Stimulated activated CD4-positive, alpha-beta T cell treated with anti-CD3 and anti-CD28 coated beads, Interleukin-4, amount 100 ng/mL, for 4 hours (primary cell): ENCODE data around the gene ZGLP1.

Experiments
- DNase-seq, 2 experiments: peaks; one replicate each; pipeline ENCODE4 v3.0.0-alpha.2; 2020

ZGLP1 gene

DNA sequence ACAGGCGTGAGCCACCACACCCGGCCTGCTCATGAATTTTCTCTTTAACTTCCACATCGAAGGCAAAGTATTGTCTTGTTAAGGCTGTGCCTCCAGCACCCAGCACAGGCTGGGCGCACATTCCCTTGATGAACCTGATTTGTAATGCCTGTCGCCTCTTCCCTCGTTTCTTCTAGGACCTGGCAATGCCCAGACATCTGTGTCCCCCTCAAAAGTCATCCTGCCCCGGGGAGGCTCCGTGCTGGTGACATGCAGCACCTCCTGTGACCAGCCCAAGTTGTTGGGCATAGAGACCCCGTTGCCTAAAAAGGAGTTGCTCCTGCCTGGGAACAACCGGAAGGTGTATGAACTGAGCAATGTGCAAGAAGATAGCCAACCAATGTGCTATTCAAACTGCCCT lies 35.0 kb downstream of the ZGLP1 start:
- DNase-seq, result no peak

DNA sequence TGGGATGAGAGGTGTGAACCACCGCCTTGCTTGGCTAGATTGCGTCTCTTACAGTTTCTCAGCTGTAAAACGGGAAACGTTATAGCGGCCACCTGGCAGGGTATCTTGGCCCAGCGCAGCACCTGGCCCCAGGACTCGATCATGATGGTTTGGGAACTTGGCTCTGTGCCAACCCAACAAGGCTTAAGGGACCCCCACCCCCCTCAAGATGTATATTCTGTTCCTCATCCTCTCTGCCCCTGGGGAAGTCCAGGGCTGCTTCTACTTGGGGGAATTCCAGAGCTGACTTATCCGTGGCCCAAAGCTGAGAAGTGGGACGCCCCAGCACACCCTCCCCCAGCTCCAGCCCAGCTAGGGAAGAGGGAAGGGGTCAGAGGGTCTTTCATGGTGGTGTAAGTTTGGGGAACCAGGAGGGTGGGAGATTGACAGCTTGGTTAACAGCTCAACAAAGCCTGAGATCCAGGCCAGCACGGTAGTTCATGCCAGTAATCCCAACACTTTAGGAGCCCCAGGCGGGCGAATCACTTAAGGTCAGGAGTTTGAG lies 38.0 kb downstream of the ZGLP1 start:
- peak; percentile 21 to 43 for DNase-seq

DNA sequence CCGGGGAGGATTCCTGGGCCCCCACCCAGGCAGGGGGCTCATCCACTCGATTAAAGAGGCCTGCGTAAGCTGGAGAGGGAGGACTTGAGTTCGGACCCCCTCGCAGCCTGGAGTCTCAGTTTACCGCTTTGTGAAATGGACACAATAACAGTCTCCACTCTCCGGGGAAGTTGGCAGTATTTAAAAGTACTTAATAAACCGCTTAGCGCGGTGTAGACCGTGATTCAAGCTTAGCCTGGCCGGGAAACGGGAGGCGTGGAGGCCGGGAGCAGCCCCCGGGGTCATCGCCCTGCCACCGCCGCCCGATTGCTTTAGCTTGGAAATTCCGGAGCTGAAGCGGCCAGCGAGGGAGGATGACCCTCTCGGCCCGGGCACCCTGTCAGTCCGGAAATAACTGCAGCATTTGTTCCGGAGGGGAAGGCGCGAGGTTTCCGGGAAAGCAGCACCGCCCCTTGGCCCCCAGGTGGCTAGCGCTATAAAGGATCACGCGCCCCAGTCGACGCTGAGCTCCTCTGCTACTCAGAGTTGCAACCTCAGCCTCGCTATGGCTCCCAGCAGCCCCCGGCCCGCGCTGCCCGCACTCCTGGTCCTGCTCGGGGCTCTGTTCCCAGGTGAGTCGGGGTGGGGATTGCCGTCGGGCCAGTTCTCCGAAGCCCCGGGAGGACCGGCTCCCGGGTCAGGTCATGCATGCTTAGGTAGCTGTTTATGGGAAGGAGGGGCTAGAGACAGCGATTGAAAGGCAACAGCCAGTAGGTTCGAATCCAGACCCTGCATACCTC lies 38.8 kb downstream of the ZGLP1 start, which contains the start of gene ICAM1:
Gene ICAM1 (plus strand): TSS at position 505 of the 779 bp plus-strand sequence. CDS start 40 bp downstream, at position 545.
- DNase-seq, result peak; percentile 64 to 72

DNA sequence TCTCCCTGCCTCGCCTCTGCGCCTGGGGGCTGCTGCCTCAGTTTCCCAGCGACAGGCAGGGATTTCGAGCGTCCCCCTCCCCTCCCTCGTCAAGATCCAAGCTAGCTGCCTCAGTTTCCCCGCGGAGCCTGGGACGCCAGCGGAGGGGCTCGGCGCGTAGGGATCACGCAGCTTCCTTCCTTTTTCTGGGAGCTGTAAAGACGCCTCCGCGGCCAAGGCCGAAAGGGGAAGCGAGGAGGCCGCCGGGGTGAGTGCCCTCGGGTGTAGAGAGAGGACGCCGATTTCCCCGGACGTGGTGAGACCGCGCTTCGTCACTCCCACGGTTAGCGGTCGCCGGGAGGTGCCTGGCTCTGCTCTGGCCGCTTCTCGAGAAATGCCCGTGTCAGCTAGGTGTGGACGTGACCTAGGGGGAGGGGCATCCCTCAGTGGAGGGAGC lies 39.4 kb downstream of the ZGLP1 start:
- peak; percentile 52 to 57 for DNase-seq

DNA sequence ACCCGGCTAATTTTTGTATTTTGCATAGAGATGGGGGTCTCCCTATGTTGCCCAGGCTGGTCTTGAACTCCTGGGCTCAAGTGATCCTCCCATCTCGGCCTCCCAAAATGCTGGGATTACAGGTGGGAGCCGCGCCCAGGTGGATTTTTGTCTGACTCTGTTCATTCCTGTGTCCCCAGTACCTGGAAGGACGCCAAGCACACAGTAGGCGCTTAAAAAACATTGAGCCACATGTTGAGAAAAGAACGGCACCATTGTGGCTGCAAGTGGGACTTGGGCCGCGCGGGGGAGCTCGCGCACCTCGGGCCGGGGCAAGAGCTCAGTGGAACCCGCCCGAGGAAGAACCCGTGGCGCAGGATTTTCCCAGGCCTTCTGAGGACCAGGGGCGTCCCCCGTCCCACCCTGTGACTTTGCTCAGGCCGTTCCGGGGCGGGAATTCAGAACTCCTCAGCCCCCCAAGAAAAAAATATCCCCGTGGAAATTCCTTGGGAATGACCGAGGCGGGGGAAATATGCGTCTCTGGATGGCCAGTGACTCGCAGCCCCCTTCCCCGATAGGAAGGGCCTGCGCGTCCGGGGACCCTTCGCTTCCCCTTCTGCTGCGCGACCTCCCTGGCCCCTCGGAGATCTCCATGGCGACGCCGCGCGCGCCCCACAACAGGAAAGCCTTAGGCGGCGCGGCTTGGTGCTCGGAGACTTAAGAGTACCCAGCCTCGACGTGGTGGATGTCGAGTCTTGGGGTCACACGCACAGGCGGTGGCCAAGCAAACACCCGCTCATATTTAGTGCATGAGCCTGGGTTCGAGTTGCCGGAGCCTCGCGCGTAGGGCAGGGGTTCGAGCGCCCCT lies 40.1 kb downstream of the ZGLP1 start:
- peak; percentile 80 to 88 for DNase-seq

DNA sequence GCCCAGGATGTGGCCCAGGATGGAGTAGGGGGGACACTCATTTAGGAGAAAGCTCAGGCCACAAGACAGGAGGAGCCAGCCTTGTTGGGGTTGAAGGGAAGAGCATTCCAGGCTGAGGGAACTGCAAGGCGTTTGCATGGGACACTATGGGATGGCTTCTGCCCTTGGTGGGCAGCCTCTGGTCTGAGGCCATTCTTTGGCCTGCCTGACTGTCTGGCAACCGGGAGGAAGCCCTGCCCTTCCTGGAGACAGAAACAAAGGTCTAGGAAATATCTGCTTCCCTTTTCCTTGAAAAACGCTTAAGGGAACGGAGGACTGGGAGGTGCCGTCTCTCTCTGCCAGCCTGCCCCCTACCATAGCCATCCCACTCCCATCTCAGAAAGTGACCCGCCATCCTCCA lies 41.5 kb downstream of the ZGLP1 start:
- DNase-seq, result no peak

DNA sequence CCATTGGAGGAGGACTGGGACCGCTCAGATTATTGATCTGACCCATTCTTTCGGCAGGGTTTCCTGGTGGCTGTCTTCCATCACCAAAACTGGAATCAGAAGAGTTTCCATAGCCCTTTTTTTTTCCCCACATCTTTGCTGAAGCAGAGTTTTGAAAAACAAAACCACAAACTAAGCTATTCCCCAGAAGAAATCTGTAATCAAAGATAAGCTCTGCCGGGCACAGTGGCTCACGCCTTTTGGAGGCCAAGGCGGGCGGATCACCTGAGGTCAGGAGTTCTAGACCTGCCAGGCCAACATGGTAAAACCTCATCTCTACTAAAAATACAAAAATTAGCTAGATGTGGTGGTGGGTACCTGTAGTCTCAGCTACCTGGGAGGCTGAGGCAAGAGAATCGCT lies 42.9 kb downstream of the ZGLP1 start:
- no peak for DNase-seq

DNA sequence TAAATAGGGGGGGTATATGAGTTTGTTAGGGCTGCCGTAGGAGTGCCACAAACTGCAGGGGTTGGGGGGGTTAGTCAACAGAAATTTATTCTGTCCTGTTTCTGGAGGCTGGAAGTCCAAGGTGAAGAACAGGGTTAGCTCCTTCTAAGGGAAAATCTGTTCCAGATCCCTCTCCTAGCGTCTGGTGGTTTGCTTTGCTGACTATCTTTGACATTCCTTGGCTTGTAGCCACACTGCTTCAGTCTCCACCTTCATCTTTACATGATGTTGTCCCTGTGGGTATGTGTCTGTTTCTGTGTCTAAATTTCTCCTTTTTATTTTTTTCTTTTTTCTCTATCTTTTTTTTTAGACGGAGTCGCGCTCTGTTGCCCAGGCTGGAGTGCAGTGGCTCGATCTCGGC lies 46.8 kb downstream of the ZGLP1 start:
- DNase-seq, result no peak

DNA sequence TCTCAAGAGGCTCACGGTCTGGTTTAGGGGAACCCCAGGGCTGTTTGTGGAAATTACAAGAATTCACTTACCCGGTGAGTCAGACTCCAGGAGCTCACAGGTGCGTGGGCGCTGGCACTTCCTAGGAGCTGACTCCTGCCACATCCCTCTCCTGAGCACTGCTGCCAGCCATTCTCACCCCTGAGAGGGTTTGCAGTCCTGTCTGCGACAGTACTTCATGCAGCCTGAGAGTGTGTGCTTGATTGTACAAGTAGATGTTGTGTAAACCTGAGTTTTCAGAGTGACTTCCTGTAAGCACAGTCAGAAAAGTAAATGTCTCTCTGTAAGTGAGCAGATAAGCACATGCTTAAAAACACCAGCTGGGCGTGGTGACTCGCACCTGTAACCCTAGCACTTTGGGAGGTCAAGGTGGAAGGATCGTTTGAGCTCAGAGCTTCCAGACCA lies 49.5 kb downstream of the ZGLP1 start:
- DNase-seq, result peak; percentile 55 to 67

DNA sequence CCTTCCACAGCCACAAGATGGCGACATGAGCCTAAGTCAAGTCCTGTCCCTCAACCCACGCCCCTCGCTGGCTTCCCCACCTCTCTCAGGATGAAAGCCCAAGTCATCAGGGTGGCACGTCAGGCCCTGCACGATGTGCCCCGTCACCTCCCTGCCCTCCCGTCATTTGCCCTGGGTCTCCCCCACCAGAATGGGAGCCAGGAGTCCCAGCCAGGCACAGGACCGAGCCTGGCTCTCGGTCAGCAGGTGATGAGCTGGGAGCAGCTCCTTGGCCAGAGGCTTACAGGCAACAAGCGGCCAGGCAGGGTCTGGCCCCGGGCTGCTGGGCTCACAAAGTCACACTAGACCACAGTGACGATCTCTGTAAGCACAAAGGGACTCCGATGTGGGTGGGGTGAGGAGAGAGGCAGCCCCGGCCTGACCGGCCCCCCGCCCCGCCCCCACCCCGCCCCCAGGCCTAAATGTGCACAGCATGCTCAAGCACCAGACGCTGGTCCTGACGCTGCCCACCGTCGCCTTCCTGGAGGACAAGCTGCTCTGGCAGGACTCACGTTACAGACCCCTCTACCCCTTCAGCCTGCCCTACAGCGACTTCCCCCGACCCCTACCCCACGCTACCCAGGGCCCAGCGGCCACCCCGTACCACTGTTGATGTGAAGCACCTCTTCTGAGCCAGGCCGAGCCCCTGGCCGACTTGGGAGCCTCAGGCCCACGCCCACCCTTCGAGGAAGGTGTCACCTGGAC lies 50.3 kb downstream of the ZGLP1 start:
- DNase-seq, result peak; percentile 85 to 92

DNA sequence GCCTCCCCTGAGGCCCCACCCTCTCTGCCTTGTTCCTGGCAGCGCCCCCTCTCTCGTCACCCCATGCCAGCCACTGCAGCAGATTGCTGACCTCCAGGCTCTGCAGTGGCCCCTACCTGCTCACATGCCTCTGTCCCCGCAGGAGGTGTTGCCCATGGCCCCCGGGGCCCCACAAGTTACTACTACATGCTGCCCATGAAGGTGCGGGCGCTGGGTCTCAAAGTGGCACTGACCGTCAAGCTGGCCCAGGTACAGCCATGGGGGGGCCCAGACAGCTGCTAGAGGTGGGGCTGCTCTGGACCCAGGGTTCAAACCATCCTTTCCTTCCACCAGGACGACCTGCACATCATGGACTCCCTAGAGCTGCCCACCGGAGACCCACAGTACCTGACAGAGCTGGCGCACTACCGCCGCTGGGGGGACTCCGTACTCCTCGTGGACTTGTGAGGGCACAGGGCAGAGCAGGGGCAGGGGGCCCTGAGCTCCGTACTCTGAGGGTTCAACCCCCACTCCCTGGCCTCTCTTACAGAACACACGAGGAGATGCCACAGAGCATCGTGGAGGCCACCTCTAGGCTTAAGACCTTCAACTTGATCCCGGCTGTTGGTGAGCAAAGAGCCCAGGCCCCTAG lies 51.4 kb downstream of the ZGLP1 start:
- no peak for DNase-seq

DNA sequence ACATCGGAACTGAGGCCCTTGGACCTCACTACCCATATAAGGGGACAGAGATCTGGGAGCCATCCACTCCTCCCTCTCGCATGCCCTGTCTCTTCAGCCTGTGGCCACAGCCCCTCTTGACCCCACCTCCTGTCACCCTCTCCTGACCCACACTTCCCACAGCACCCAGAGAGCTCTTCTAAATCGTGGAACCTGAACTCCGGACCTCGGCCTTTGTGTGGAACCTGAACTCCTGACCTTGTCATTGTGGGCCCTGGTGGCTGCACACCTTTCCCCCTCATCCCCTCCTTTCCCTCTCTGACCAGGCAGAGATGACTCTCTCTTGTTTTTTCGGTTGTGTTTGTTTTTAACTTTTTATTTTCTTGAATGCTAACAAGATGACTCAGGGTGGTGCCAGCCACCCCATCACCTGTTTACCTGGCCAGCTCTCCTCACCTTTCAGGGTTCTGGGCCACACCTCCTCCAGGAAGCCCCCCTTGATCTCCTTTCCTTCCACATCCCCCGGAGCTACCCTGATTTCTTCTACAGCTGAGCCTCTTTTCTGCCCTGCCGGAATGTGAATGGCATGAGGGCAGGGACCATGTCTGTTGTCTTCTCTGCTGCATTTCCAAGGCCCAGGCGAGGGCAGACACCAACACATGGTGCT lies 52.5 kb downstream of the ZGLP1 start:
- DNase-seq, result no peak

DNA sequence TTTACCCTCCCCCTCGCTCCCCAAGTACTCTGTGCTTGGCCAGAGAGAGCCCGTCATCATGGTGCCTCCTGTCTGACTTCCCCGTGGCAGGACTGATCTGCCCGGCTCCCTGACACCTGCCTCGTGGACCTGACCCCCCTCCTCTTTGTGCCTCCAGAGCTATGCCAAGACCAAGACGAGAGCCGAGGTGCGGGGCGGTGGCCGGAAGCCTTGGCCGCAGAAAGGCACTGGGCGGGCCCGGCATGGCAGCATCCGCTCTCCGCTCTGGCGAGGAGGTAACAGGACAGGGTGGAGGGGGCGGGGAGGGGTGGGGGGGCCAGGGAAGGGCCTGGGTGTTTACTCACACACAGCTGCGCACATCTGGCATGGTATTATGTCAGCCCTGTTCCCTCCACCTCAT lies 53.1 kb downstream of the ZGLP1 start:
- no peak for DNase-seq

DNA sequence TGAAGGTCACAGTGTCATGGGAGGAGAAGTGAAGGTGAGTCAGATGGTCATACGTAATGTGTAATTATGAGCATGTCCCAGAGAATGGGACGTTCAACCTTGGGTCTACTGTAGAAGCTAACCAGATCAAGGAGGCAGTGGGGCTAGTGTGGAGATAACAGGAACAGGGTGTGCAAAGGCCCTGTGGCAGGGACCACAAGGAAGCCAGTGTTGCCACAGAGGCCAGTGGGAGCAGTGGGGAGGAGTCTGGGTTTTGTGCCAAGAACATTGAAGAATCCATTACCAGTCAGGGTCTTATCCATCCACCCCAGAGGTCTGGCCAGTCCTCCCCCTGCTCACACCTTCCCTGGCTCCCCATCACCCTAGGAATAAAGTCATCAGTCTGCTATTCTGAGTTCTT lies 54.3 kb downstream of the ZGLP1 start:
- DNase-seq, result no peak
